MM.1S (cell line): ENCODE results near the gene PCK1.

Experiments
- DNase-seq: peaks from one replicate; pipeline ENCODE4 v3.0.0-alpha.2; 2015
- H2AFZ ChIP-seq: fragments of 300-600 bp; sonication (generic); 2 replicates; pipeline ENCODE4 v1.6.0; 2016; ENCODE audit warnings: antibody characterized with exemption, low read length
- H3F3A ChIP-seq: fragments of 300-600 bp; sonication (generic); 2 replicates; pipeline ENCODE4 v1.6.1; 2016; ENCODE audit warnings: mild to moderate bottlenecking, antibody characterized with exemption, low read length, moderate library complexity, mixed read lengths; ENCODE audit not compliant: insufficient read depth
- H3K27ac ChIP-seq: fragments of 300-600 bp; sonication (generic); 2 replicates; pipeline ENCODE4 v1.5.1; 2016; ENCODE audit warnings: mild to moderate bottlenecking, low read length
- H3K27me3 ChIP-seq: fragments of 300-600 bp; sonication (generic); replicated peaks from 2 replicates; pipeline ENCODE4 v1.6.0; 2016; ENCODE audit warnings: low read length; ENCODE audit not compliant: insufficient read depth
- H3K36me3 ChIP-seq: fragments of 300-600 bp; sonication (generic); replicated peaks from 2 replicates; pipeline ENCODE4 v1.6.1; 2016; ENCODE audit warnings: mild to moderate bottlenecking, low read length, mixed read lengths; ENCODE audit not compliant: insufficient read depth
- H3K4me1 ChIP-seq: fragments of 300-600 bp; sonication (generic); 2 replicates; pipeline ENCODE4 v1.6.1; 2016; ENCODE audit warnings: low read length, mixed read lengths
- H3K4me2 ChIP-seq: fragments of 300-600 bp; sonication (generic); 2 replicates; pipeline ENCODE4 v1.6.0; 2016; ENCODE audit warnings: low read depth, low read length
- H3K4me3 ChIP-seq: fragments of 300-600 bp; sonication (generic); 2 replicates; pipeline ENCODE4 v1.5.1; 2016; ENCODE audit warnings: low read length, mixed read lengths
- H3K79me2 ChIP-seq: fragments of 300-600 bp; sonication (generic); 2 replicates; pipeline ENCODE4 v1.6.1; 2016; ENCODE audit warnings: mixed run types, low read length, mixed read lengths
- H3K9ac ChIP-seq: fragments of 300-600 bp; sonication (generic); 2 replicates; pipeline ENCODE4 v1.6.1; 2016; ENCODE audit warnings: low read length, mixed read lengths
- H3K9me2 ChIP-seq: fragments of 300-600 bp; sonication (generic); replicated peaks from 2 replicates; pipeline ENCODE4 v1.6.1; 2016; ENCODE audit warnings: mild to moderate bottlenecking, low read length, mixed read lengths; ENCODE audit not compliant: insufficient read depth
- H3K9me3 ChIP-seq: fragments of 300-600 bp; sonication (generic); replicated peaks from 2 replicates; pipeline ENCODE4 v1.6.1; 2016; ENCODE audit warnings: mild to moderate bottlenecking, low read length, mixed read lengths; ENCODE audit not compliant: insufficient read depth
- H4K20me1 ChIP-seq: fragments of 300-600 bp; sonication (generic); 2 replicates; pipeline ENCODE4 v1.6.1; 2016; ENCODE audit warnings: mild to moderate bottlenecking, low read length, moderate library complexity, mixed read lengths; ENCODE audit not compliant: insufficient read depth
- CTCF ChIP-seq: fragments of 300-600 bp; sonication (generic); IDR thresholded peaks from 2 replicates; pipeline ENCODE4 v1.5.1; 2016; ENCODE audit warnings: antibody characterized with exemption, low read length, mixed read lengths
- EZH2 ChIP-seq: fragments of 300-600 bp; sonication (generic); optimal IDR thresholded peaks from 2 replicates; pipeline ENCODE3; 2017; ENCODE audit warnings: low read depth, mild to moderate bottlenecking, antibody characterized with exemption, low read length, mixed read lengths
- EZH2phosphoT487 ChIP-seq: fragments of 300-600 bp; sonication (generic); IDR thresholded peaks from 2 replicates; pipeline ENCODE4 v1.6.1; 2018; ENCODE audit warnings: antibody characterized with exemption, low read length

Gene PCK1

GRCh38 chr20:57552471-57552870 lies 8.4 kb upstream of the PCK1 start:
- H3K27ac ChIP-seq, result no peak overlapping the region
- H3K4me3 ChIP-seq, result no peak overlapping the region
- no peak for DNase-seq
- H2AFZ ChIP-seq, result no peak overlapping the region
- no peaks in the 10 kb centered on the region for H3K4me1 ChIP-seq
- no peaks in the 10 kb centered on the region for H3K36me3 ChIP-seq
- H3K79me2 ChIP-seq, result no peaks in the 10 kb centered on the region
- H3K9me3 ChIP-seq, result no peaks in the 10 kb centered on the region
- peaks cover 97% of the 10 kb centered on the region for H3K27me3 ChIP-seq
- TF ChIP-seq EZH2, result no peak
- TF ChIP-seq CTCF, result no peak
- no peak overlapping the region for H3K9ac ChIP-seq
- H3K9me2 ChIP-seq, result no peaks in the 10 kb centered on the region
- no peak overlapping the region for H3K4me2 ChIP-seq
- no peaks in the 10 kb centered on the region for H3F3A ChIP-seq
- H4K20me1 ChIP-seq, result no peaks in the 10 kb centered on the region

GRCh38 chr20:57553376-57554018 lies 7.4 kb upstream of the PCK1 start:
- Histone ChIP-seq H3K9ac (no peak overlapping the region), H2AFZ (no peak overlapping the region), H3K4me1 (no peaks in the 10 kb centered on the region), H3K27me3 (peaks cover 97% of the 10 kb centered on the region), H3K4me3 (no peak overlapping the region), H3K36me3 (no peaks in the 10 kb centered on the region), H3K4me2 (no peak overlapping the region), H3K9me2 (no peaks in the 10 kb centered on the region), H3K79me2 (no peaks in the 10 kb centered on the region), H3K9me3 (no peaks in the 10 kb centered on the region), H3K27ac (no peak overlapping the region), H3F3A (no peaks in the 10 kb centered on the region), H4K20me1 (no peaks in the 10 kb centered on the region)
- TF ChIP-seq EZH2 (no peak), CTCF (no peak), EZH2phosphoT487 (no peak)
- DNase-seq, result no peak

GRCh38 chr20:57555457-57556184 lies 5.3 kb upstream of the PCK1 start:
- no peak overlapping the region for H3K9ac ChIP-seq
- DNase-seq, result no peak
- H4K20me1 ChIP-seq, result no peaks in the 10 kb centered on the region
- no peak overlapping the region for H3K27ac ChIP-seq
- H3K79me2 ChIP-seq, result no peaks in the 10 kb centered on the region
- no peak for TF ChIP-seq EZH2phosphoT487
- H3K4me1 ChIP-seq, result no peaks in the 10 kb centered on the region
- no peaks in the 10 kb centered on the region for H3K36me3 ChIP-seq
- no peaks in the 10 kb centered on the region for H3F3A ChIP-seq
- no peaks in the 10 kb centered on the region for H3K9me3 ChIP-seq
- no peak overlapping the region for H3K4me3 ChIP-seq
- H3K27me3 ChIP-seq, result peaks cover 100% of the 10 kb centered on the region
- no peak overlapping the region for H2AFZ ChIP-seq
- no peak overlapping the region for H3K4me2 ChIP-seq
- no peaks in the 10 kb centered on the region for H3K9me2 ChIP-seq

GRCh38 chr20:57556980-57557274 lies 4.0 kb upstream of the PCK1 start:
- H3K9ac ChIP-seq, result no peak overlapping the region
- H3K27me3 ChIP-seq, result peaks cover 100% of the 10 kb centered on the region
- no peak overlapping the region for H3K27ac ChIP-seq
- no peaks in the 10 kb centered on the region for H3K9me2 ChIP-seq
- no peaks in the 10 kb centered on the region for H4K20me1 ChIP-seq
- H3K4me1 ChIP-seq, result no peaks in the 10 kb centered on the region
- TF ChIP-seq EZH2 (no peak), EZH2phosphoT487 (no peak), CTCF (no peak)
- no peak for DNase-seq
- H3K79me2 ChIP-seq, result no peaks in the 10 kb centered on the region
- no peaks in the 10 kb centered on the region for H3F3A ChIP-seq
- no peaks in the 10 kb centered on the region for H3K36me3 ChIP-seq
- H3K4me2 ChIP-seq, result no peak overlapping the region
- no peak overlapping the region for H2AFZ ChIP-seq
- no peaks in the 10 kb centered on the region for H3K9me3 ChIP-seq
- H3K4me3 ChIP-seq, result no peak overlapping the region
